Measurements from ENCODE around the gene TREML2.
"Not testable (repeated sequence)": the region's sequence is repeated elsewhere in the genome, so short reads cannot be mapped to it uniquely, and the experiment has no call there.

The TREML2 gene

GRCh38 chr6:41190791-41191190, 10.2 kb downstream of the TREML2 start:
- no peak for TF ChIP-seq ZFP37 (tag by site-specific recombination; IDR thresholded peaks at IDR 0.05)
- TF ChIP-seq, protein P1, sequence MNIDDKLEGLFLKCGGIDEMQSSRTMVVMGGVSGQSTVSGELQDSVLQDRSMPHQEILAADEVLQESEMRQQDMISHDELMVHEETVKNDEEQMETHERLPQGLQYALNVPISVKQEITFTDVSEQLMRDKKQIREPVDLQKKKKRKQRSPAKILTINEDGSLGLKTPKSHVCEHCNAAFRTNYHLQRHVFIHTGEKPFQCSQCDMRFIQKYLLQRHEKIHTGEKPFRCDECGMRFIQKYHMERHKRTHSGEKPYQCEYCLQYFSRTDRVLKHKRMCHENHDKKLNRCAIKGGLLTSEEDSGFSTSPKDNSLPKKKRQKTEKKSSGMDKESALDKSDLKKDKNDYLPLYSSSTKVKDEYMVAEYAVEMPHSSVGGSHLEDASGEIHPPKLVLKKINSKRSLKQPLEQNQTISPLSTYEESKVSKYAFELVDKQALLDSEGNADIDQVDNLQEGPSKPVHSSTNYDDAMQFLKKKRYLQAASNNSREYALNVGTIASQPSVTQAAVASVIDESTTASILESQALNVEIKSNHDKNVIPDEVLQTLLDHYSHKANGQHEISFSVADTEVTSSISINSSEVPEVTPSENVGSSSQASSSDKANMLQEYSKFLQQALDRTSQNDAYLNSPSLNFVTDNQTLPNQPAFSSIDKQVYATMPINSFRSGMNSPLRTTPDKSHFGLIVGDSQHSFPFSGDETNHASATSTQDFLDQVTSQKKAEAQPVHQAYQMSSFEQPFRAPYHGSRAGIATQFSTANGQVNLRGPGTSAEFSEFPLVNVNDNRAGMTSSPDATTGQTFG (tag by site-specific recombination; IDR thresholded peaks at IDR 0.05; ENCODE audit: borderline replicate concordance), result no peak
- TF ChIP-seq ZNF248 (tag by site-specific recombination; IDR thresholded peaks at IDR 0.05), result no peak
- TF ChIP-seq, protein P2, sequence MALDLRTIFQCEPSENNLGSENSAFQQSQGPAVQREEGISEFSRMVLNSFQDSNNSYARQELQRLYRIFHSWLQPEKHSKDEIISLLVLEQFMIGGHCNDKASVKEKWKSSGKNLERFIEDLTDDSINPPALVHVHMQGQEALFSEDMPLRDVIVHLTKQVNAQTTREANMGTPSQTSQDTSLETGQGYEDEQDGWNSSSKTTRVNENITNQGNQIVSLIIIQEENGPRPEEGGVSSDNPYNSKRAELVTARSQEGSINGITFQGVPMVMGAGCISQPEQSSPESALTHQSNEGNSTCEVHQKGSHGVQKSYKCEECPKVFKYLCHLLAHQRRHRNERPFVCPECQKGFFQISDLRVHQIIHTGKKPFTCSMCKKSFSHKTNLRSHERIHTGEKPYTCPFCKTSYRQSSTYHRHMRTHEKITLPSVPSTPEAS (tag by site-specific recombination; IDR thresholded peaks at IDR 0.05), result 0 out of 2 replicates have a peak, but pooled peaks have one; percentile 16
- Histone ChIP-seq H3K36me3 (ENCODE audit: control insufficient read depth in 2 of 2, insufficient read depth in 1 of 2, low read length in 2 of 2) (no peaks in the 10 kb centered on the region), H3K4me3 (ENCODE audit: low read depth, low read length) (no peak overlapping the region), H3K9me3 (ENCODE audit: control insufficient read depth, insufficient read depth, low read depth, low read length) (no peaks in the 10 kb centered on the region), H3K4me1 (ENCODE audit: control insufficient read depth, insufficient read depth, low read length) (no peaks in the 10 kb centered on the region), H3K27ac (ENCODE audit: extremely low read depth, low read depth, low read length) (no peak overlapping the region)
- CTCF ChIA-PET, result interaction anchor here (0.6 to 3.6 kb wide), 3 partner anchors 9 to 88 kb away, joined by 3 to 19 read pairs (median 3); no protein-coding TSS in a partner anchor
- POLR2A ChIA-PET, result no interaction called here

GRCh38 chr6:41189967-41190366, 11.0 kb downstream of the TREML2 start:
- no peak for TF ChIP-seq SALL2 (tag by site-specific recombination; IDR thresholded peaks at IDR 0.05; ENCODE audit: borderline replicate concordance)
- TF ChIP-seq YY2 (tag by site-specific recombination; IDR thresholded peaks at IDR 0.05), result no peak
- no peak for TF ChIP-seq ZNF169 (tag by site-specific recombination; IDR thresholded peaks at IDR 0.05)
- TF ChIP-seq SETDB1 (IDR thresholded peaks at IDR 0.05; ENCODE audit: insufficient read length, low read length), result peak; percentile 58
- TF ChIP-seq ZNF184 (tag by site-specific recombination; IDR thresholded peaks at IDR 0.05), result no peak
- TF ChIP-seq, protein P3, sequence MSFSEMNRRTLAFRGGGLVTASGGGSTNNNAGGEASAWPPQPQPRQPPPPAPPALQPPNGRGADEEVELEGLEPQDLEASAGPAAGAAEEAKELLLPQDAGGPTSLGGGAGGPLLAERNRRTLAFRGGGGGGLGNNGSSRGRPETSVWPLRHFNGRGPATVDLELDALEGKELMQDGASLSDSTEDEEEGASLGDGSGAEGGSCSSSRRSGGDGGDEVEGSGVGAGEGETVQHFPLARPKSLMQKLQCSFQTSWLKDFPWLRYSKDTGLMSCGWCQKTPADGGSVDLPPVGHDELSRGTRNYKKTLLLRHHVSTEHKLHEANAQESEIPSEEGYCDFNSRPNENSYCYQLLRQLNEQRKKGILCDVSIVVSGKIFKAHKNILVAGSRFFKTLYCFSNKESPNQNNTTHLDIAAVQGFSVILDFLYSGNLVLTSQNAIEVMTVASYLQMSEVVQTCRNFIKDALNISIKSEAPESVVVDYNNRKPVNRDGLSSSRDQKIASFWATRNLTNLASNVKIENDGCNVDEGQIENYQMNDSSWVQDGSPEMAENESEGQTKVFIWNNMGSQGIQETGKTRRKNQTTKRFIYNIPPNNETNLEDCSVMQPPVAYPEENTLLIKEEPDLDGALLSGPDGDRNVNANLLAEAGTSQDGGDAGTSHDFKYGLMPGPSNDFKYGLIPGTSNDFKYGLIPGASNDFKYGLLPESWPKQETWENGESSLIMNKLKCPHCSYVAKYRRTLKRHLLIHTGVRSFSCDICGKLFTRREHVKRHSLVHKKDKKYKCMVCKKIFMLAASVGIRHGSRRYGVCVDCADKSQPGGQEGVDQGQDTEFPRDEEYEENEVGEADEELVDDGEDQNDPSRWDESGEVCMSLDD (tag by site-specific recombination; IDR thresholded peaks at IDR 0.05), result no peak
- no peak for TF ChIP-seq ZNF776 (tag by site-specific recombination; IDR thresholded peaks at IDR 0.05; ENCODE audit: borderline replicate concordance)
- TF ChIP-seq, protein P4, sequence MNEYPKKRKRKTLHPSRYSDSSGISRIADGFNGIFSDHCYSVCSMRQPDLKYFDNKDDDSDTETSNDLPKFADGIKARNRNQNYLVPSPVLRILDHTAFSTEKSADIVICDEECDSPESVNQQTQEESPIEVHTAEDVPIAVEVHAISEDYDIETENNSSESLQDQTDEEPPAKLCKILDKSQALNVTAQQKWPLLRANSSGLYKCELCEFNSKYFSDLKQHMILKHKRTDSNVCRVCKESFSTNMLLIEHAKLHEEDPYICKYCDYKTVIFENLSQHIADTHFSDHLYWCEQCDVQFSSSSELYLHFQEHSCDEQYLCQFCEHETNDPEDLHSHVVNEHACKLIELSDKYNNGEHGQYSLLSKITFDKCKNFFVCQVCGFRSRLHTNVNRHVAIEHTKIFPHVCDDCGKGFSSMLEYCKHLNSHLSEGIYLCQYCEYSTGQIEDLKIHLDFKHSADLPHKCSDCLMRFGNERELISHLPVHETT (tag by site-specific recombination; IDR thresholded peaks at IDR 0.05), result no peak
- ChIA-PET CTCF (interaction anchor here (0.6 to 3.6 kb wide), 3 partner anchors 8 to 88 kb away, joined by 3 to 19 read pairs (median 3); no protein-coding TSS in a partner anchor), POLR2A (no interaction called here)
- Histone ChIP-seq H3K4me1 (ENCODE audit: control insufficient read depth, insufficient read depth, low read length) (no peaks in the 10 kb centered on the region), H3K4me3 (ENCODE audit: low read depth, low read length) (no peak overlapping the region), H3K36me3 (ENCODE audit: control insufficient read depth in 2 of 2, insufficient read depth in 1 of 2, low read length in 2 of 2) (no peaks in the 10 kb centered on the region), H3K9me3 (ENCODE audit: control insufficient read depth, insufficient read depth, low read depth, low read length) (no peaks in the 10 kb centered on the region), H3K27ac (ENCODE audit: extremely low read depth, low read depth, low read length) (no peak overlapping the region)

DNA sequence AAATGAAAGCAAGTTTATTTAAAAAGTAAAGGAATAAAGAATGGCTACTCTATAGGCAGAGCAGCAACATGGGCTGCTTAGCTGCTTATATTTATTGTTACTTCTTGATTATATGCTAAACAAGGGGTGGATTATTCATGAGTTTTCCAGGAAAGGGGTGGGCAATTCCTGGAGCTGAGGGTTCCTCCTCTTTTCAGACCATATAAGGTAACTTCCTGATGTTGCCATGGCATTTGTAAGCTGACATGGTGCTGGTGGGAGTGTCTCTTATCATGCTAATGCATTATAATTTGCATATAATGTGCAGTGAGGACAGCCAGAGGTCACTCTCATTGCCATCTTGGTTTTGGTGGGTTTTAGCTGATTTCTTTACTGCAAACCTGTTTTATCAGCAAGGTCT, 11.9 kb downstream of the TREML2 start:
- CTCF ChIA-PET, result interaction anchor here (0.8 to 3.6 kb wide), 2 partner anchors 8 to 90 kb away, joined by 3 to 19 read pairs; no protein-coding TSS in a partner anchor
- H3K36me3 ChIP-seq (ENCODE audit: control insufficient read depth in 2 of 2, insufficient read depth in 1 of 2, low read length in 2 of 2); POLR2A ChIA-PET; H3K4me1 ChIP-seq (ENCODE audit: control insufficient read depth, insufficient read depth, low read length); H3K9me3 ChIP-seq (ENCODE audit: control insufficient read depth, insufficient read depth, low read depth, low read length); H3K27ac ChIP-seq (ENCODE audit: extremely low read depth, low read depth, low read length); H3K4me3 ChIP-seq (ENCODE audit: low read depth, low read length): not testable (repeated sequence)
